ENCODE data around the gene SPANXD.
"Not testable (repeated sequence)": the region's sequence is repeated elsewhere in the genome, so short reads cannot be mapped to it uniquely, and the experiment has no call there.

SPANXD gene, protein sequence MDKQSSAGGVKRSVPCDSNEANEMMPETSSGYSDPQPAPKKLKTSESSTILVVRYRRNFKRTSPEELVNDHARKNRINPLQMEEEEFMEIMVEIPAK

DNA sequence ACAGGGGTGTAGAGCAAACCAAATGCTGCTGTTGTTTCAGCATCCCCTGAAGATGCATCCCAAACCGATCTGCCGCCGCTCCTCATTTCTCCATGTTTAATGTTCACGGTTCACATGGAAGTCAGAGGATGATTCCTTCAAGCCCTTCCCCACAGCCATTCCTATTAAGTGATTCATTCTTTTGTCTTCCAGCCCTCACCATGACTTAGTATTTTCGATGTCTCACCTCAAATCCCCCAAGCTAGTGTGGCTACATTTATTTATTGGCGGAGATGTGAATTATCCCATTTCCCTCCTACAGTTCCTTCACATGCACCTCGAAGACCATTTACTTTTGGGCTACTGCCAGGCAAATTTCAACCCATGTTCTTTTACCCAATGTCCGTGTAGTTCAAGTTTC, at the start of gene SPANXD:
TSS of gene SPANXD (minus strand) at position 101 of the 400 bp plus-strand sequence. CDS start 334 bp downstream, outside the sequence.
- not testable (repeated sequence) for DNase-seq

DNA sequence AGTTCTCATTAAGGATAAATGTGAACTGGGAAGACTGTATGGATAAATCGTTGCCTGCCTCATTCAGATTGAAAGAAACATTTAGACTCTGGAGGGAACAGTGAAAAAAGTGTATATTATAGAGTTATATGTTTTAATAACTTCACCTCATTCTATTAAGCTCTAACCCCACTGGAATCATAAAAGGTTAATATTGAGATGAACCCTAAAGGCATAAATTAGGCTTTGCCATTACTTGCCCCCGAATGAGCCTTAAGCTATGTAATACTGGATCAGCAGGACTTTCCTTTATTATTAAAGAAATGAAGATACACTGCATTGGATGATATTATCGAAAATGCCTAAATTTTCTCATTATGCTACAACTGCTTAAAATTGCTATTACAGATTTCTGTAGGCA, 44.1 kb upstream of the SPANXD start:
- DNase-seq: no peak

DNA sequence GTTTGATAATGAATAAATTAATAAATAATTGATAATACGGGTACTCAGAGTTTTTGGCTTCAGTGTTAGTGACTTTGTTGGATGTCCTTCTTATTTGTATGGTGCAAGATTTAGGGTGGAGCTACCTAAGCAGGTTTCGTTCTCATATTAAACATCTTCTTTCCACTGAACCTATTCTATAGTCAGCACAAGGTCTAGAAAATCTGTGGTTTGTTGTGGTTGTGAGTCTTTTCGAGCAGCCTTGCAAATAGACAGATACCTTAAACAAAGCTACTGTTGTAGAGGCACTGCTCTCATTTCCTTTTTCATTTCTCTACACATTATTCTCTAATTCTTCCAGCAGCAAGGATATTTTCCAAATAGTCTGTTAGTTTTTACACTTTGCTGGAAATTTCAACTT, 38.1 kb upstream of the SPANXD start:
- no peak for DNase-seq

DNA sequence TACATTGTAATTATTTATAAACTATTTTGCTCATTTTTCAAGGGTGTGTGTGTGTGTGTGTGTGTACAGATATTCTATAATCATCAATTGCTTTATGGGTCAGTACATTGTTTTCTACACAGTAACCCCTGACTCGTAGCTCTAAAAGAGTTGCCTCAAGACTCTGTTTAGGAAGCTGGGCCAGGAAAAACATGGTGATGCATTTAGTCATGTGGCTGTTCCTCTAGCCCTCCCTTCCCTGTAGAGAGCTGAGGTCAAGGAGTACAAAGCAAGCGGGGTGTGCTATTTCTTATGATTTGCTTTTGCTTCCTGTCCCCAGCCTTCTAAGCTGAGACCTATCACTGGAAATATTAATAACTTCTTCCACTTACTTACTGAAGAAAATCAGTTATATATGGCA, 34.8 kb upstream of the SPANXD start:
- DNase-seq: no peak

DNA sequence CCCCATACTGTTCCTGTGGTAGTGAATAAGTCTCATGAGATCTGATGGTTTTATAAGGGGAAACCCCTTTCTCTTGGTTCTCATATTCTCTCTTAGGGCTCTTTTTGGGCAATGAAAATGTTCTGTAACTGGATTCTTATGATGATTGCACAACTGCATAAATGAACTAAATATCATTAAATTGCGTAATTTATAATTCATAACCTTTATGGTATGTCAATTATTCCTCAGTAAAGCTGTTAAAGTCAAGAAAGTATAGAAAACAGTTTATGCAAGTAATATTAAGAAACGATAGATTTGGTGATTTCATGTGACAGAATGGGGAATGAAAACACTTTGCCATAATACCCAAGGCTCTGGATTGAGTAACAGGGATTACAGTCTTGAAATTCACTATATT, 33.5 kb upstream of the SPANXD start:
- no peak for DNase-seq

DNA sequence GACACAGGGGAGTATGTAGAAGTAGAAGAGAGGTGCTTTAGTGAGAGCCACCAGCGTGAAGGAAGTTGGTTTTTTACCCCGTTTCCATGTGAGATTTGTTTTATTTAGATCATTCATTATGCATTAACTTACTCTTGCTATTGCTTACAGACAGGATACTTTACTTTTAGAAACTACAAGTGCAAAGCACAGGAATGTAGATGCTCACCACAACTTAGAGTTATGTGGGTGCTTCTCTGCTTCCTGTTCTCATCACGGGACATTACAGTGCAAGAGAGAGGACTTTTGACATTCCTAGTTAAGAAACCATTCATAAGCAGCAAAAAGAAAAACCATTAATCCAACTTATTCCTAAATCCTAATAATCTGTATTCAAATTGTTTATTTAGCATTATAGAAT, 25.6 kb upstream of the SPANXD start:
- DNase-seq: no peak

DNA sequence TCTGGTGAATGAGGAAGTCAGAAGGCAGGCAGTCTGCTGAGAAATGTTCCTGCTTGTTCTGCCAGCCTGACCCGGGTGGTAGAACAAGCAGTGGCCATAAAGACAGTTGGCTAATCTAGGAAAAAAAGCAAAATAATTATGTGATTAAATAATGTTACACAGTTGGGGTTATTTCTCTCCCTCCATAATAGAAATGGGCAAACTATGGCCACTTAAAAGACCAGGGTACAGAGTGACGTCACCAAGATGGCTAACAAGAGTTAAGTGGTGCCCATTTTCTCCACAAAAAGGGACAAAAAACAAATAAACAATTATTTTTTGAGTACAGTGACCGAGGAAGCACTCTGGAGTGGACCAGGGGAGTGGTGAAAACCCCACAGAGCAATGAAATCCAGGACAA, 16.1 kb upstream of the SPANXD start:
- DNase-seq: no peak

DNA sequence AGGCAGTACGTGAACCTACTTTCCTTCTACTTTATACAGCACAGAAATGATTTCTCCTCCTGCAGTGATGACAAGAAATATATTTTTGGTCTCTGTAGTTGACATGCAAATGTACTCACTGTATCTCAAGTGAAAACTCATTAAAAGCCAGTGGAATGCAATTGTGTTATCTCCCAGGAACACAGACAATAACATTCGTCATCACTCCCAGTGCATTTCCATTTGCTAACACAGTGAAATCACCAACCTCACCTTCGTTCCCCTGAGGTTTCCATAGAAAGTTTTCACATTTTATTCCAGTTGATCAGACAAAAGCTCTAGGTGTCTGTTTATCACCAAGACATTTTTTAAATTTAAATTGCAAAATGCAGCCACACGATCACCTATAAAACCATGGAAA, 2.5 kb upstream of the SPANXD start:
- DNase-seq: no peak

DNA sequence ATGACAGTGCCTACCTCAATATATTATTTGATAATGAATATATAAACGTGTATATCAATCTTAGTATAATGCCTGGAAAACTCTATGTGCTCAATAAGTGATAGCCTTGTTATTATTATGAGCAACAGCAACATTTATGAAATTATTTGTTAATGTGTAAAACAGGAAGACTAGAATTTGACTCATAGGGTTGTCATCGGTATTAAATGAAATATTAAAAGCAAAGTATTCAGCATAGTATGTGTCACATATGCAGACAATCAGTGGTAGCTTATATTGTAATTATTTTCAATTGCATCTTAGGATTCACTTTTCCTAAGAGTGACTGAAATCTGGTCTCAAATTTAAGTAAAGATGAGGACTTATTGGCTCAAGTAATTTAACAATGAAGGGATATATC, 24.6 kb downstream of the SPANXD start:
- DNase-seq: no peak

DNA sequence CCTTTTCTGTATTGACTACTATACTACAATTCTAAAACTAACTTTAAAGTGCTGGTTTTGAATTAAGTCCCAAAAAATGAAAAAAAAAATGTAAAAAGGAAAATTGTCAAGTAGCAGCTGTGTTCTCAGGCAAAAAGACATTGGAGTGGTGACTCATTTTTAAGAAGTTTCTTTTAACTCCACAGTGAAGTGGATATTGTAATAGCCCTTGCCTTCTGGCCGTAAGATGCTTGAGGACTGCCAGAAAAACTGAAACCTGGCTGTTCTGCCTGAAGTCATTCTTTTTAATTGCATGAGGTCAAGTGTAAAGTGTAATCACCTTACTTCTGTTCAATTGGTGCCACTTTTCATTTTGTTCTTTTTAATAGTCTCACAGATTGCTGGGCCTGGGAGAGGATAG, 28.9 kb downstream of the SPANXD start:
- DNase-seq: no peak

DNA sequence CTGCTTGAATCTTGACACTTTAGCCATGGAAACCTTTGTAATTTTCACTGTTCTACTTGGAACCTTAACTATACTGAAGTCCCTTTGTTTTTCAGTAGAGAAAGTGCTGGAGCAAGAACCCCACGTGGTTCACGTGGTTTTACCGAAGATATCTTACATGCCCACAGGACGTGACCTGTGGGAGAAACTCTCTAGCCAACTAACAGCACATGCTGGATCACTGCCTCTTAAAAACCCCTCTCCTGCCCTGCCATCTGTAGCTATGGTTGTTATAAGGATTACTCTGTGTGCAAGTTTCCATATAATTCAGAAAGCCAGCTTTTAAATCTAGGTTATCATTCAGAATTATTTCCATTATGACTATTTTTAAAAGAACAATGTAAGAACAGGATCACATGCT, 30.2 kb downstream of the SPANXD start:
- DNase-seq: no peak

DNA sequence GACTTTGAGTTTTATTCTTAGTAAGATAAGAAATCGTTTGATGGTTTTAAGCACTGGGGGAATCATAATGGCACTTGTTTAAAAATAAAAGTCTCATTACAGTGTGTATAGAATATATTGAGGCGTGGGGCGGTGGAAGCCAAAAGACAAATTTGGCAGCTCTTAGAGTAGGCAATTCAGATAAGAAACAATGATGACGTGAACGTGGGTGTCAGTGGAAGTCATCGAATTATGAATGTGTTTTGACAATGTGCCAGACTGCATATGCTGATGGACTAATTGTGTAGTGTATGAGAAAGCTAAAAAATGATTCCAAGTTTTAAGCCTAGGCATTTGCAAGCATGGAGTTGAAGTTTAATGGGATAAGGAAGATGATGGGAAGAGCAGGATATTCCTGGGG, 35.8 kb downstream of the SPANXD start:
- DNase-seq: no peak

DNA sequence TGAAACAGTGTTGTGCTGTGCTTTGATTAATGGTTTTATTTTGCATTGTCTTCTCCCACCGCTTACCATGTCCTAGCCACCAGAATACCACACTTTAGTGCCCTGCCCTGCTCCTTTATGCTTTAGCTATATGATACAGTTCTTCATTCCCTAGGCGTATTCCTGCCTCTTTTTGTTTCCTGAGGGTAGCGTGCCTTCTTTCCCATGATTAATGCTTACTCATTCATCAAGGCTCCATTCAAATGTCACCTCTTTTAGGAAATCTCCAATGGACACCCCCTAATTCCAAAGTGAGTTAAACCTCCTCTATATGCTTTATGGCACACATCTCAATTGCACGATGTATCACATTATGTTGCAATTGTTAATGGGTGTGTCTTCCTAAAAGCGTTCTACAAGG, 46.3 kb downstream of the SPANXD start:
- no peak for DNase-seq
